ENCODE measurements around the gene ESPNL. TPM values are rescaled to one million over a fixed set of nuclear protein-coding genes. Genes with fewer than 3 reads are reported as not detected.

Gene ESPNL
- polyA plus RNA-seq, 1 donor (not counting 4 experiments of a cell fraction or from before 2014, with no cell fraction given), result 0.16 TPM

DNA sequence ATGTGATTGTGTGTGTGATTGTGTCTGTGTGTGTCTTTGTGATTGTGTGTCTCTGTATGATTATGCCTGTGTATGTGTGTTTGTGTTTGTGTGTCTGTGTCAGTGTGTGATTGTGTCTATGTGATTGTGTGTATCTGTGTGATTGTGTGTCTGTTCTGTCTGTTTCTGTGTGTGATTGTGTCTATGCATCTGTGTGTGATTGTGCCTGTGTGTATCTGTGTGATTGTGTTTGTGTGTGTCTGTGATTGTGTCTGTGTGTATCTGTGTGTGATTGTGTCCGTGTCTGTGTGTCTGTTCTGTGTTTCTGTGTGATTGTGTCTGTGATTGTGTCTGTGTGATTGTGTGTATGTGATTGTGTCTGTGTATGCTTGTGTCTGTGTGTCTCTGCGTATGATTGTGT is 26.2 kb downstream of the ESPNL start:
- H3K4me2 ChIP-seq (ENCODE audit: control insufficient read depth, extremely low read depth, insufficient read depth, low read depth, low read length), result no peak overlapping the region
- H3K79me2 ChIP-seq (ENCODE audit: control insufficient read depth, insufficient read depth, low read length), result no peaks in the 10 kb centered on the region
- H3K4me3 ChIP-seq (ENCODE audit: control insufficient read depth in 2 of 3, extremely low read depth in 1 of 3, insufficient read depth in 2 of 3, low read depth in 1 of 3, low read length in 3 of 3), result no peak overlapping the region
- H3K9ac ChIP-seq (ENCODE audit: control insufficient read depth, extremely low read depth, insufficient read depth, low read length), result no peak overlapping the region
- no peaks in the 10 kb centered on the region for H3K9me3 ChIP-seq (ENCODE audit: control insufficient read depth, low read depth, low read length)
- dilution Hi-C loops (cut with MboI; ENCODE audit: extremely low pct_ligation_motif_present, low sequenced_read_pairs), result no loop called here
- H3K36me3 ChIP-seq (ENCODE audit: control insufficient read depth in 2 of 2, extremely low read depth in 1 of 2, insufficient read depth in 2 of 2, low read length in 2 of 2), result no peaks in the 10 kb centered on the region
- no peaks in the 10 kb centered on the region for H4K20me1 ChIP-seq (ENCODE audit: control insufficient read depth, extremely low read depth, insufficient read depth, low read length)
- DNase-seq (ENCODE audit: low read depth, low spot score) (no peak), FAIRE-seq (peak; percentile 65)
- H3K4me1 ChIP-seq (ENCODE audit: control insufficient read depth, extremely low read depth, insufficient read depth, low read length), result no peaks in the 10 kb centered on the region
- TF ChIP-seq, protein P1, sequence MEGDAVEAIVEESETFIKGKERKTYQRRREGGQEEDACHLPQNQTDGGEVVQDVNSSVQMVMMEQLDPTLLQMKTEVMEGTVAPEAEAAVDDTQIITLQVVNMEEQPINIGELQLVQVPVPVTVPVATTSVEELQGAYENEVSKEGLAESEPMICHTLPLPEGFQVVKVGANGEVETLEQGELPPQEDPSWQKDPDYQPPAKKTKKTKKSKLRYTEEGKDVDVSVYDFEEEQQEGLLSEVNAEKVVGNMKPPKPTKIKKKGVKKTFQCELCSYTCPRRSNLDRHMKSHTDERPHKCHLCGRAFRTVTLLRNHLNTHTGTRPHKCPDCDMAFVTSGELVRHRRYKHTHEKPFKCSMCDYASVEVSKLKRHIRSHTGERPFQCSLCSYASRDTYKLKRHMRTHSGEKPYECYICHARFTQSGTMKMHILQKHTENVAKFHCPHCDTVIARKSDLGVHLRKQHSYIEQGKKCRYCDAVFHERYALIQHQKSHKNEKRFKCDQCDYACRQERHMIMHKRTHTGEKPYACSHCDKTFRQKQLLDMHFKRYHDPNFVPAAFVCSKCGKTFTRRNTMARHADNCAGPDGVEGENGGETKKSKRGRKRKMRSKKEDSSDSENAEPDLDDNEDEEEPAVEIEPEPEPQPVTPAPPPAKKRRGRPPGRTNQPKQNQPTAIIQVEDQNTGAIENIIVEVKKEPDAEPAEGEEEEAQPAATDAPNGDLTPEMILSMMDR (optimal IDR thresholded peaks at IDR 0.05 in 1 of 3, IDR thresholded peaks at IDR 0.05 in 1 of 3, conservative IDR thresholded peaks at IDR 0.05 in 1 of 3; ENCODE audit: extremely low read depth in 1 of 3, insufficient read depth in 2 of 3, low read length in 3 of 3), result no peak
- TF ChIP-seq EZH2 (IDR thresholded peaks at IDR 0.05; ENCODE audit: low read length), result no peak
- H2AFZ ChIP-seq (ENCODE audit: control insufficient read depth, low read length), result no peak overlapping the region
- H3K27me3 ChIP-seq (ENCODE audit: control insufficient read depth, extremely low read depth, insufficient read depth, low read length), result peaks cover 14% of the 10 kb centered on the region
- H3K9me1 ChIP-seq (ENCODE audit: control insufficient read depth, extremely low read depth, insufficient read depth, low read length), result no peaks in the 10 kb centered on the region
- H3K27ac ChIP-seq (ENCODE audit: control insufficient read depth, insufficient read depth, low read length), result no peak overlapping the region

DNA sequence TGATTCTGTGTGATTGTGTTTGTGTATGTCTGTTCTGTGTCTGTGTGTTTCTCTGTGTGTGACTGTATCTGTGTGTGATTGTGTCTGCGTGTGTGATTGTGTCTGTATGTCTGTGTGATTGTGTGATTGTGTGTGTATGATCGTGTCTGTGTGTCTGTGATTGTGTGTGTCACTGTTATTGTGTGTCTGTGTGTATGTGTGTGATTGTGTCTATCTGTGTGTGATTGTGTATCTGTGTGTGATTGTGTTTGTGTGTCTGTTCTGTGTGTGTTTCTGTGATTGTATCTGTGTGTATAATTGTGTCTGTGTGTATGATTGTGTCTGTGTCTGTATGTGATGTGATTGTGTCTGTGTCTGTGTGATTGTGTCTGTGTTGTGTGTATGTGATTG is 26.6 kb downstream of the ESPNL start:
- H3K27me3 ChIP-seq (ENCODE audit: control insufficient read depth, extremely low read depth, insufficient read depth, low read length), result peaks cover 11% of the 10 kb centered on the region
- H4K20me1 ChIP-seq (ENCODE audit: control insufficient read depth, extremely low read depth, insufficient read depth, low read length), result no peaks in the 10 kb centered on the region
- peak overlapping the region; percentile 76 for H2AFZ ChIP-seq (ENCODE audit: control insufficient read depth, low read length)
- no peaks in the 10 kb centered on the region for H3K9me3 ChIP-seq (ENCODE audit: control insufficient read depth, low read depth, low read length)
- DNase-seq (ENCODE audit: low read depth, low spot score) (no peak), FAIRE-seq (no peak)
- H3K9me1 ChIP-seq (ENCODE audit: control insufficient read depth, extremely low read depth, insufficient read depth, low read length), result no peaks in the 10 kb centered on the region
- no peak overlapping the region for H3K9ac ChIP-seq (ENCODE audit: control insufficient read depth, extremely low read depth, insufficient read depth, low read length)
- TF ChIP-seq, protein P1 (optimal IDR thresholded peaks at IDR 0.05 in 1 of 3, IDR thresholded peaks at IDR 0.05 in 1 of 3, conservative IDR thresholded peaks at IDR 0.05 in 1 of 3; ENCODE audit: extremely low read depth in 1 of 3, insufficient read depth in 2 of 3, low read length in 3 of 3), result no peak
- no peak for TF ChIP-seq EZH2 (IDR thresholded peaks at IDR 0.05; ENCODE audit: low read length)
- H3K4me2 ChIP-seq (ENCODE audit: control insufficient read depth, extremely low read depth, insufficient read depth, low read depth, low read length), result no peak overlapping the region
- H3K4me3 ChIP-seq (ENCODE audit: control insufficient read depth in 2 of 3, extremely low read depth in 1 of 3, insufficient read depth in 2 of 3, low read depth in 1 of 3, low read length in 3 of 3), result no peak overlapping the region
- no peak overlapping the region for H3K27ac ChIP-seq (ENCODE audit: control insufficient read depth, insufficient read depth, low read length)
- dilution Hi-C loops (cut with MboI; ENCODE audit: extremely low pct_ligation_motif_present, low sequenced_read_pairs), result no loop called here
- H3K79me2 ChIP-seq (ENCODE audit: control insufficient read depth, insufficient read depth, low read length), result no peaks in the 10 kb centered on the region
- no peaks in the 10 kb centered on the region for H3K4me1 ChIP-seq (ENCODE audit: control insufficient read depth, extremely low read depth, insufficient read depth, low read length)
- no peaks in the 10 kb centered on the region for H3K36me3 ChIP-seq (ENCODE audit: control insufficient read depth in 2 of 2, extremely low read depth in 1 of 2, insufficient read depth in 2 of 2, low read length in 2 of 2)
